T-helper 17 cell (primary cell): ENCODE data around the gene TMEM9B. TPM values are rescaled to one million over a fixed set of nuclear protein-coding genes. Genes with fewer than 3 reads are reported as not detected.
A peak's percentile ranks its signal among the peaks of the same experiment; 100 is the strongest.

Source experiments
- ATAC-seq: fragments of 150-1000 bp; cut with Tn5 transposase; 2 replicates; pipeline ENCODE4 v1.10.0; 2021; ENCODE audit warnings: mild to moderate bottlenecking, moderate library complexity
- DNase-seq, 3 donors: peaks; one replicate each; pipeline versions ENCODE4 v3.0.0 to v3.0.0-alpha.2; 2020 to 2021
- H3K9me3 ChIP-seq: one replicate; pipeline ENCODE4 v1.7.0; 2013; ENCODE audit warnings: low read length, mild to moderate bottlenecking; ENCODE audit not compliant: control insufficient read depth, poor library complexity, severe bottlenecking
- H3K27ac Mint-ChIP-seq: one replicate; pipeline ENCODE4 v1.8.0; 2022; ENCODE audit warnings: mild to moderate bottlenecking, moderate library complexity, mixed read lengths
- H3K27me3 Mint-ChIP-seq: one replicate; pipeline ENCODE4 v1.8.0; 2022; ENCODE audit warnings: mixed read lengths
- H3K36me3 Mint-ChIP-seq: one replicate; pipeline ENCODE4 v1.8.0; 2022; ENCODE audit warnings: low read depth, mixed read lengths
- H3K4me1 Mint-ChIP-seq: one replicate; pipeline ENCODE4 v1.8.0; 2022; ENCODE audit warnings: mild to moderate bottlenecking, mixed read lengths
- H3K4me3 Mint-ChIP-seq: one replicate; pipeline ENCODE4 v1.8.0; 2022; ENCODE audit warnings: mild to moderate bottlenecking, moderate library complexity, mixed read lengths
- total RNA-seq, 4 donors: library from RNA in 2 of 4; stranded (reverse) in 2 of 4; gene quantifications; one replicate each; pipeline ENCODE4 v1.2.3 and lab custom pipeline; 2022 to 2026

The TMEM9B gene
- total RNA-seq, 2 donors from 2014 or later = 28.3 to 30.3 TPM

- DNase-seq (no peak), ATAC-seq (no peak)
- H3K9me3 ChIP-seq = no peaks in the 10 kb centered on the region
- Mint-ChIP-seq H3K27me3 (peaks cover 11% of the 10 kb centered on the region), H3K27ac (no peak within 1 kb of the TSS), H3K4me3 (no peak within 1 kb of the TSS), H3K4me1 (peaks cover 8% of the 10 kb centered on the region), H3K36me3 (peaks cover 3% of the 10 kb centered on the region)
Measured at GRCh38 chr11:8932564-8933180, 31.6 kb downstream of the TMEM9B start, which contains the start of gene C11orf16. TSS of gene C11orf16 (minus strand) at chr11:8932947. CDS start at chr11:8932308, 639 bp downstream.

- Mint-ChIP-seq H3K36me3 (peaks cover 4% of the 10 kb centered on the region), H3K4me3 (no peak overlapping the region), H3K4me1 (peaks cover 8% of the 10 kb centered on the region), H3K27me3 (peaks cover 4% of the 10 kb centered on the region), H3K27ac (no peak overlapping the region)
- no peak for ATAC-seq
- DNase-seq = no peak
- H3K9me3 ChIP-seq = no peaks in the 10 kb centered on the region
Measured at GRCh38 chr11:8930456-8931175, 33.6 kb downstream of the TMEM9B start.

- H3K27ac Mint-ChIP-seq = no peak overlapping the region
- DNase-seq (no peak), ATAC-seq (no peak)
- no peaks in the 10 kb centered on the region for H3K9me3 ChIP-seq
- peaks cover 2% of the 10 kb centered on the region for H3K36me3 Mint-ChIP-seq
- H3K27me3 Mint-ChIP-seq = no peaks in the 10 kb centered on the region
- H3K4me1 Mint-ChIP-seq = peaks cover 3% of the 10 kb centered on the region
- H3K4me3 Mint-ChIP-seq = no peak overlapping the region
Measured at GRCh38 chr11:8928981-8929615, 35.1 kb downstream of the TMEM9B start.

- H3K27me3 Mint-ChIP-seq = no peaks in the 10 kb centered on the region
- DNase-seq = no peak
- peaks cover 2% of the 10 kb centered on the region for H3K36me3 Mint-ChIP-seq
Measured at GRCh38 chr11:8928205-8928604, 36.0 kb downstream of the TMEM9B start.

GRCh38 chr11:8927233-8927632, 37.0 kb downstream of the TMEM9B start:
- Mint-ChIP-seq H3K4me1 (peaks cover 3% of the 10 kb centered on the region), H3K36me3 (peaks cover 2% of the 10 kb centered on the region), H3K27me3 (no peaks in the 10 kb centered on the region), H3K4me3 (no peak overlapping the region), H3K27ac (no peak overlapping the region)
- DNase-seq = no peak
- no peaks in the 10 kb centered on the region for H3K9me3 ChIP-seq
- no peak for ATAC-seq

More at GRCh38 chr11:8928205-8928604, 36.0 kb downstream of the TMEM9B start:
- no peaks in the 10 kb centered on the region for H3K9me3 ChIP-seq
- H3K4me1 Mint-ChIP-seq = peaks cover 3% of the 10 kb centered on the region
- no peak for ATAC-seq
- H3K4me3 Mint-ChIP-seq = no peak overlapping the region
- no peak overlapping the region for H3K27ac Mint-ChIP-seq

GRCh38 chr11:8926236-8926635, 38.0 kb downstream of the TMEM9B start:
- Mint-ChIP-seq H3K27ac (no peak overlapping the region), H3K4me3 (no peak overlapping the region), H3K36me3 (peaks cover 2% of the 10 kb centered on the region), H3K27me3 (no peaks in the 10 kb centered on the region), H3K4me1 (no peaks in the 10 kb centered on the region)
- ATAC-seq = no peak
- DNase-seq = no peak
- no peaks in the 10 kb centered on the region for H3K9me3 ChIP-seq

- H3K27me3 Mint-ChIP-seq = no peaks in the 10 kb centered on the region
- H3K27ac Mint-ChIP-seq = no peak overlapping the region
- no peak for ATAC-seq
Measured at GRCh38 chr11:8925711-8926110, 38.5 kb downstream of the TMEM9B start.

GRCh38 chr11:8922691-8923090, 41.6 kb downstream of the TMEM9B start:
- Mint-ChIP-seq H3K36me3 (peaks cover 2% of the 10 kb centered on the region), H3K27ac (no peak overlapping the region)

More at GRCh38 chr11:8925711-8926110, 38.5 kb downstream of the TMEM9B start:
- H3K36me3 Mint-ChIP-seq = peaks cover 2% of the 10 kb centered on the region
- no peaks in the 10 kb centered on the region for H3K4me1 Mint-ChIP-seq
- no peak overlapping the region for H3K4me3 Mint-ChIP-seq
- no peaks in the 10 kb centered on the region for H3K9me3 ChIP-seq
- no peak for DNase-seq

GRCh38 chr11:8917157-8917825, 47.0 kb downstream of the TMEM9B start:
- no peaks in the 10 kb centered on the region for H3K36me3 Mint-ChIP-seq
- H3K27ac Mint-ChIP-seq = no peak overlapping the region

More at GRCh38 chr11:8922691-8923090, 41.6 kb downstream of the TMEM9B start:
- no peak overlapping the region for H3K4me3 Mint-ChIP-seq
- no peaks in the 10 kb centered on the region for H3K9me3 ChIP-seq
- no peaks in the 10 kb centered on the region for H3K27me3 Mint-ChIP-seq
- ATAC-seq = no peak
- DNase-seq = no peak
- no peaks in the 10 kb centered on the region for H3K4me1 Mint-ChIP-seq

GRCh38 chr11:8914661-8915018, 49.6 kb downstream of the TMEM9B start:
- Mint-ChIP-seq H3K4me3 (peak overlapping the region; percentile 77), H3K4me1 (peaks cover 15% of the 10 kb centered on the region), H3K27ac (peak overlapping the region; percentile 88), H3K27me3 (no peaks in the 10 kb centered on the region), H3K36me3 (no peaks in the 10 kb centered on the region)
- ATAC-seq (no peak), DNase-seq (no peak)
- H3K9me3 ChIP-seq = no peaks in the 10 kb centered on the region

More at GRCh38 chr11:8917157-8917825, 47.0 kb downstream of the TMEM9B start:
- Mint-ChIP-seq H3K27me3 (no peaks in the 10 kb centered on the region), H3K4me1 (peaks cover 11% of the 10 kb centered on the region), H3K4me3 (no peak overlapping the region)
- H3K9me3 ChIP-seq = no peaks in the 10 kb centered on the region
- no peak for ATAC-seq
- no peak for DNase-seq

GRCh38 chr11:8913961-8914660, 50.1 kb downstream of the TMEM9B start:
- Mint-ChIP-seq H3K27me3 (no peaks in the 10 kb centered on the region), H3K36me3 (no peaks in the 10 kb centered on the region), H3K4me3 (peak overlapping the region; percentile 77), H3K27ac (peak overlapping the region; percentile 88), H3K4me1 (peaks cover 16% of the 10 kb centered on the region)
- ATAC-seq (peak; percentile 68), DNase-seq (no peak)
- H3K9me3 ChIP-seq = no peaks in the 10 kb centered on the region

GRCh38 chr11:8911029-8911823, 53.0 kb downstream of the TMEM9B start, which contains the start of gene AKIP1:
TSS of gene AKIP1 (plus strand) at chr11:8911189. CDS start at chr11:8911450, 261 bp downstream.
- DNase-seq (peak; percentile 48 to 75 (median 74)), ATAC-seq (peak; percentile 69)
- peak within 1 kb of the TSS; percentile 57 for H3K27ac Mint-ChIP-seq
- H3K36me3 Mint-ChIP-seq = no peaks in the 10 kb centered on the region
- peak within 1 kb of the TSS; percentile 96 for H3K4me3 Mint-ChIP-seq
- H3K9me3 ChIP-seq = no peaks in the 10 kb centered on the region
- peaks cover 33% of the 10 kb centered on the region for H3K4me1 Mint-ChIP-seq
- H3K27me3 Mint-ChIP-seq = no peaks in the 10 kb centered on the region
